Endothelial cell (in vitro differentiated cells): ENCODE data around the gene GRIK3. TPM values are rescaled to one million over a fixed set of nuclear protein-coding genes. Genes with fewer than 3 reads are reported as not detected.
A peak's percentile ranks its signal among the peaks of the same experiment; 100 is the strongest.

Experiments
- DNase-seq: peaks from one replicate; pipeline ENCODE4 v3.0.0; 2021; ENCODE audit warnings: low spot score
- H3K27ac Mint-ChIP-seq: one replicate; pipeline ENCODE4 v1.8.0; 2021; ENCODE audit warnings: mixed read lengths, inconsistent platforms; ENCODE audit not compliant: unreplicated experiment
- H3K27me3 Mint-ChIP-seq: one replicate; pipeline ENCODE4 v1.8.0; 2021; ENCODE audit warnings: mild to moderate bottlenecking, moderate library complexity, mixed read lengths, inconsistent platforms; ENCODE audit not compliant: unreplicated experiment
- H3K36me3 Mint-ChIP-seq: one replicate; pipeline ENCODE4 v1.8.0; 2021; ENCODE audit warnings: mild to moderate bottlenecking, low read depth, mixed read lengths, inconsistent platforms; ENCODE audit not compliant: unreplicated experiment
- H3K4me1 Mint-ChIP-seq: one replicate; pipeline ENCODE4 v1.8.0; 2021; ENCODE audit warnings: mild to moderate bottlenecking, mixed read lengths, inconsistent platforms; ENCODE audit not compliant: unreplicated experiment
- H3K4me3 Mint-ChIP-seq: one replicate; pipeline ENCODE4 v1.8.0; 2021; ENCODE audit warnings: mild to moderate bottlenecking, mixed read lengths, inconsistent platforms; ENCODE audit not compliant: unreplicated experiment
- H3K9me3 Mint-ChIP-seq: one replicate; pipeline ENCODE4 v1.8.0; 2021; ENCODE audit warnings: mixed read lengths, inconsistent platforms; ENCODE audit not compliant: unreplicated experiment
- CTCF ChIP-seq: fragments of 200-600 bp; sonication (generic); IDR thresholded peaks from one replicate; pipeline ENCODE4 v1.5.0; 2021; ENCODE audit warnings: antibody characterized with exemption; ENCODE audit not compliant: unreplicated experiment
- total RNA-seq: library from RNA; stranded (reverse); fragmentation: NEBNext Ultra II Directional; extraction: Animal tissue kit (Norgen Biotek cat#: 25700); gene quantifications from one replicate; pipeline ENCODE4 v1.2.1, GENCODE V29; 2021; ENCODE audit not compliant: unreplicated experiment

GRIK3 gene
- total RNA-seq, 1 donor from 2014 or later: 0.05 TPM

- Mint-ChIP-seq H3K27ac (no peak overlapping the region), H3K4me3 (no peak overlapping the region), H3K36me3 (no peaks in the 10 kb centered on the region), H3K9me3 (no peaks in the 10 kb centered on the region), H3K27me3 (no peaks in the 10 kb centered on the region), H3K4me1 (no peaks in the 10 kb centered on the region)
- no peak for TF ChIP-seq CTCF
- no peak for DNase-seq
These were observed 100.3 kb downstream of the GRIK3 start for GRCh38 chr1:36934061-36934460.

- DNase-seq: no peak
- Mint-ChIP-seq H3K27me3 (peaks cover 4% of the 10 kb centered on the region), H3K4me3 (no peak overlapping the region), H3K9me3 (no peaks in the 10 kb centered on the region), H3K36me3 (no peaks in the 10 kb centered on the region), H3K27ac (no peak overlapping the region), H3K4me1 (no peaks in the 10 kb centered on the region)
- no peak for TF ChIP-seq CTCF
These were observed 106.5 kb downstream of the GRIK3 start for GRCh38 chr1:36927826-36928225.

- no peak for DNase-seq
- no peaks in the 10 kb centered on the region for H3K9me3 Mint-ChIP-seq
- no peak overlapping the region for H3K27ac Mint-ChIP-seq
- no peak overlapping the region for H3K4me3 Mint-ChIP-seq
- H3K27me3 Mint-ChIP-seq: peaks cover 4% of the 10 kb centered on the region
- no peaks in the 10 kb centered on the region for H3K4me1 Mint-ChIP-seq
- no peak for TF ChIP-seq CTCF
- H3K36me3 Mint-ChIP-seq: no peaks in the 10 kb centered on the region
These were observed 109.1 kb downstream of the GRIK3 start for GRCh38 chr1:36925251-36925650.

GRCh38 chr1:36924282-36924811 lies 110.0 kb downstream of the GRIK3 start:
- DNase-seq: peak; percentile 80
- TF ChIP-seq CTCF: no peak
- Mint-ChIP-seq H3K27me3 (peaks cover 4% of the 10 kb centered on the region), H3K27ac (no peak overlapping the region), H3K36me3 (no peaks in the 10 kb centered on the region), H3K9me3 (no peaks in the 10 kb centered on the region), H3K4me1 (no peaks in the 10 kb centered on the region), H3K4me3 (no peak overlapping the region)

- no peaks in the 10 kb centered on the region for H3K9me3 Mint-ChIP-seq
- TF ChIP-seq CTCF: no peak
- no peak overlapping the region for H3K27ac Mint-ChIP-seq
- no peak overlapping the region for H3K4me3 Mint-ChIP-seq
- H3K36me3 Mint-ChIP-seq: no peaks in the 10 kb centered on the region
- no peak for DNase-seq
- H3K4me1 Mint-ChIP-seq: no peaks in the 10 kb centered on the region
- H3K27me3 Mint-ChIP-seq: peaks cover 5% of the 10 kb centered on the region
These were observed 111.5 kb downstream of the GRIK3 start for GRCh38 chr1:36922593-36923426.
